ENCODE measurements around the gene SERPINB7. TPM values are rescaled to one million over a fixed set of nuclear protein-coding genes. Genes with fewer than 3 reads are reported as not detected.

Gene SERPINB7
- total and polyA plus RNA-seq, 2 experiments from 2014 or later: not detected

DNA sequence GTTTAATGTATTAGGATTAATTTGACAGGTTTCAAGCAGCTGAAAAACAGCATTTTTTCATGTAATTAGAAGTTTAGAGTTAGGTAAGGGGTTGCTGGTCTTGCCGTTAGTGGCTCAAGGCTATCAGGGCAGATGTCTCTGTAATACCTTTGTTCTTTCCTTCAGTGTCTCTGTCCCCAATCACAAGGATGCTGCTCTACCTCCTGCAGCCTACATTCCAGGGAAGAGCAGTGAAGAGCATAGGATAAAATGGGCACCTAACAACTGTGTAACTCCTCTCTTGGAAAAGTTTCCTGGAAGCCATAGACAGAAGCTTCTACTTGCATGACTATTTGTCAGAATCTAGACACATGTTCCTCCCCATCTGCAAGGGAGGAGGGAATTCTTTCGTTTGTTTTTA is 9.4 kb upstream of the SERPINB7 start (continued):
- TF ChIP-seq, protein P1, sequence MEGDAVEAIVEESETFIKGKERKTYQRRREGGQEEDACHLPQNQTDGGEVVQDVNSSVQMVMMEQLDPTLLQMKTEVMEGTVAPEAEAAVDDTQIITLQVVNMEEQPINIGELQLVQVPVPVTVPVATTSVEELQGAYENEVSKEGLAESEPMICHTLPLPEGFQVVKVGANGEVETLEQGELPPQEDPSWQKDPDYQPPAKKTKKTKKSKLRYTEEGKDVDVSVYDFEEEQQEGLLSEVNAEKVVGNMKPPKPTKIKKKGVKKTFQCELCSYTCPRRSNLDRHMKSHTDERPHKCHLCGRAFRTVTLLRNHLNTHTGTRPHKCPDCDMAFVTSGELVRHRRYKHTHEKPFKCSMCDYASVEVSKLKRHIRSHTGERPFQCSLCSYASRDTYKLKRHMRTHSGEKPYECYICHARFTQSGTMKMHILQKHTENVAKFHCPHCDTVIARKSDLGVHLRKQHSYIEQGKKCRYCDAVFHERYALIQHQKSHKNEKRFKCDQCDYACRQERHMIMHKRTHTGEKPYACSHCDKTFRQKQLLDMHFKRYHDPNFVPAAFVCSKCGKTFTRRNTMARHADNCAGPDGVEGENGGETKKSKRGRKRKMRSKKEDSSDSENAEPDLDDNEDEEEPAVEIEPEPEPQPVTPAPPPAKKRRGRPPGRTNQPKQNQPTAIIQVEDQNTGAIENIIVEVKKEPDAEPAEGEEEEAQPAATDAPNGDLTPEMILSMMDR (conservative IDR thresholded peaks at IDR 0.05; ENCODE audit: low read depth in 2 of 2): no peak
- TF ChIP-seq, protein P2, sequence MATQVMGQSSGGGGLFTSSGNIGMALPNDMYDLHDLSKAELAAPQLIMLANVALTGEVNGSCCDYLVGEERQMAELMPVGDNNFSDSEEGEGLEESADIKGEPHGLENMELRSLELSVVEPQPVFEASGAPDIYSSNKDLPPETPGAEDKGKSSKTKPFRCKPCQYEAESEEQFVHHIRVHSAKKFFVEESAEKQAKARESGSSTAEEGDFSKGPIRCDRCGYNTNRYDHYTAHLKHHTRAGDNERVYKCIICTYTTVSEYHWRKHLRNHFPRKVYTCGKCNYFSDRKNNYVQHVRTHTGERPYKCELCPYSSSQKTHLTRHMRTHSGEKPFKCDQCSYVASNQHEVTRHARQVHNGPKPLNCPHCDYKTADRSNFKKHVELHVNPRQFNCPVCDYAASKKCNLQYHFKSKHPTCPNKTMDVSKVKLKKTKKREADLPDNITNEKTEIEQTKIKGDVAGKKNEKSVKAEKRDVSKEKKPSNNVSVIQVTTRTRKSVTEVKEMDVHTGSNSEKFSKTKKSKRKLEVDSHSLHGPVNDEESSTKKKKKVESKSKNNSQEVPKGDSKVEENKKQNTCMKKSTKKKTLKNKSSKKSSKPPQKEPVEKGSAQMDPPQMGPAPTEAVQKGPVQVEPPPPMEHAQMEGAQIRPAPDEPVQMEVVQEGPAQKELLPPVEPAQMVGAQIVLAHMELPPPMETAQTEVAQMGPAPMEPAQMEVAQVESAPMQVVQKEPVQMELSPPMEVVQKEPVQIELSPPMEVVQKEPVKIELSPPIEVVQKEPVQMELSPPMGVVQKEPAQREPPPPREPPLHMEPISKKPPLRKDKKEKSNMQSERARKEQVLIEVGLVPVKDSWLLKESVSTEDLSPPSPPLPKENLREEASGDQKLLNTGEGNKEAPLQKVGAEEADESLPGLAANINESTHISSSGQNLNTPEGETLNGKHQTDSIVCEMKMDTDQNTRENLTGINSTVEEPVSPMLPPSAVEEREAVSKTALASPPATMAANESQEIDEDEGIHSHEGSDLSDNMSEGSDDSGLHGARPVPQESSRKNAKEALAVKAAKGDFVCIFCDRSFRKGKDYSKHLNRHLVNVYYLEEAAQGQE (IDR thresholded peaks at IDR 0.05; ENCODE audit: unreplicated experiment): no peak
- no peak for TF ChIP-seq JUNB (IDR thresholded peaks at IDR 0.05; ENCODE audit: unreplicated experiment)
- no peak for TF ChIP-seq CREB1 (CRISPR knock-in tag; IDR thresholded peaks at IDR 0.05; ENCODE audit: low read depth)
- TF ChIP-seq EZH2 (IDR thresholded peaks at IDR 0.05; ENCODE audit: low read depth, unreplicated experiment): no peak
- no peak for TF ChIP-seq ZNF331 (CRISPR knock-in tag; IDR thresholded peaks at IDR 0.05; ENCODE audit: low read depth)
- TF ChIP-seq, protein P3, sequence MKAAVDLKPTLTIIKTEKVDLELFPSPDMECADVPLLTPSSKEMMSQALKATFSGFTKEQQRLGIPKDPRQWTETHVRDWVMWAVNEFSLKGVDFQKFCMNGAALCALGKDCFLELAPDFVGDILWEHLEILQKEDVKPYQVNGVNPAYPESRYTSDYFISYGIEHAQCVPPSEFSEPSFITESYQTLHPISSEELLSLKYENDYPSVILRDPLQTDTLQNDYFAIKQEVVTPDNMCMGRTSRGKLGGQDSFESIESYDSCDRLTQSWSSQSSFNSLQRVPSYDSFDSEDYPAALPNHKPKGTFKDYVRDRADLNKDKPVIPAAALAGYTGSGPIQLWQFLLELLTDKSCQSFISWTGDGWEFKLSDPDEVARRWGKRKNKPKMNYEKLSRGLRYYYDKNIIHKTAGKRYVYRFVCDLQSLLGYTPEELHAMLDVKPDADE (IDR thresholded peaks at IDR 0.05): no peak
- TF ChIP-seq EZH2phosphoT487 (IDR thresholded peaks at IDR 0.05; ENCODE audit: unreplicated experiment): no peak
- no peak for TF ChIP-seq ZNF114 (CRISPR knock-in tag; IDR thresholded peaks at IDR 0.05)
- TF ChIP-seq NANOG (IDR thresholded peaks at IDR 0.05; ENCODE audit: borderline replicate concordance): no peak

DNA sequence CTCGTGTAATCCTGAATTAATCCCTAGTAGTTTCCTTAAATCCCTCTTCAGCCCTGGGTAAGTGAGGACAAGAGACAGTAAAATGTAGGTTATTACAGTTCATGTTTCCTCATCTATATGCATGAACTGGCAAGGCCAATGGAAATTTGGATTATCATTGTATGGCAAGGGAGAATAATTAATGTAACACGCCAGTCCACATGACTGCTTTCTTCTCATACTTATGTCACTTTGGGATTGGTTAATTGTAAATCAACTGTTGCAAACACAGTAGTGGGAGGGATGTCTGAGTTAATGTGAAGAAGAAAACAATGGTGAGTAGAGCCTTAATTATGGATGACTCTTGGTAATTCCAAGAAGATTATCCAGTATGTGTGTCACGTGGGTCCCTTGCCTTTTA is 1.7 kb upstream of the SERPINB7 start:
- H3K9me3 Mint-ChIP-seq: no peaks in the 10 kb centered on the region
- H3K36me3 ChIP-seq (ENCODE audit: insufficient read depth): no peaks in the 10 kb centered on the region
- no peak overlapping the region for H2AFZ ChIP-seq
- H3K9me2 ChIP-seq (ENCODE audit: insufficient read depth): no peaks in the 10 kb centered on the region; the same call in 1 of the 2 replicates
- no peak overlapping the region for H3K4me3 Mint-ChIP-seq
- no peaks in the 10 kb centered on the region for H3K4me1 ChIP-seq (ENCODE audit: insufficient read depth)
- no peaks in the 10 kb centered on the region for H3K27me3 Mint-ChIP-seq (ENCODE audit: insufficient read depth, low read depth, poor library complexity)
- H3K27ac ChIP-seq (ENCODE audit: low read depth): no peak overlapping the region
- H3K79me2 ChIP-seq (replicated peaks; ENCODE audit: insufficient read depth): no peaks in the 10 kb centered on the region
- ATAC-seq (no peak), DNase-seq (ENCODE audit: low spot score) (no peak)
- H3K4me1 Mint-ChIP-seq: no peaks in the 10 kb centered on the region
- no peaks in the 10 kb centered on the region for H3F3A ChIP-seq (replicated peaks; ENCODE audit: low read depth)
- H3K4me2 ChIP-seq: no peak overlapping the region
- no peaks in the 10 kb centered on the region for H3K27me3 ChIP-seq (ENCODE audit: insufficient read depth)
- H3K36me3 Mint-ChIP-seq (ENCODE audit: low read depth): no peaks in the 10 kb centered on the region
- no peaks in the 10 kb centered on the region for H4K20me1 ChIP-seq (replicated peaks; ENCODE audit: insufficient read depth)
- no peak overlapping the region for H3K27ac Mint-ChIP-seq
- H3K4me3 ChIP-seq: no peak overlapping the region
- TF ChIP-seq POLR2AphosphoS5 (IDR thresholded peaks at IDR 0.05; ENCODE audit: low read depth): no peak
- no peak for TF ChIP-seq ZNF331 (CRISPR knock-in tag; IDR thresholded peaks at IDR 0.05; ENCODE audit: low read depth)
- TF ChIP-seq NANOG (IDR thresholded peaks at IDR 0.05; ENCODE audit: borderline replicate concordance): no peak
- no peak for TF ChIP-seq CREB1 (CRISPR knock-in tag; IDR thresholded peaks at IDR 0.05; ENCODE audit: low read depth)
- TF ChIP-seq, protein P1 (conservative IDR thresholded peaks at IDR 0.05; ENCODE audit: low read depth in 2 of 2): no peak
- no peak for TF ChIP-seq JUNB (IDR thresholded peaks at IDR 0.05; ENCODE audit: unreplicated experiment)
- TF ChIP-seq EZH2phosphoT487 (IDR thresholded peaks at IDR 0.05; ENCODE audit: unreplicated experiment): no peak
- TF ChIP-seq, protein P3 (IDR thresholded peaks at IDR 0.05): no peak
- no peak for TF ChIP-seq EZH2 (IDR thresholded peaks at IDR 0.05; ENCODE audit: low read depth, unreplicated experiment)
- TF ChIP-seq, protein P2 (IDR thresholded peaks at IDR 0.05; ENCODE audit: unreplicated experiment): no peak
